WI38 (cell line): ENCODE data around the gene ACADVL.
A peak's percentile ranks its signal among the peaks of the same experiment; 100 is the strongest.

ENCODE experiments used
- H3K4me3 ChIP-seq: 2 replicates; pipeline ENCODE4 v1.5.1; 2011; ENCODE audit warnings: low read depth, mild to moderate bottlenecking, control low read depth, low read length
- TF ChIP-seq, protein P1 (sequence below): IDR thresholded peaks from 2 replicates; pipeline ENCODE4 v1.5.1; 2012; ENCODE audit warnings: low read depth, mild to moderate bottlenecking, control low read depth, low read length

Gene ACADVL

DNA sequence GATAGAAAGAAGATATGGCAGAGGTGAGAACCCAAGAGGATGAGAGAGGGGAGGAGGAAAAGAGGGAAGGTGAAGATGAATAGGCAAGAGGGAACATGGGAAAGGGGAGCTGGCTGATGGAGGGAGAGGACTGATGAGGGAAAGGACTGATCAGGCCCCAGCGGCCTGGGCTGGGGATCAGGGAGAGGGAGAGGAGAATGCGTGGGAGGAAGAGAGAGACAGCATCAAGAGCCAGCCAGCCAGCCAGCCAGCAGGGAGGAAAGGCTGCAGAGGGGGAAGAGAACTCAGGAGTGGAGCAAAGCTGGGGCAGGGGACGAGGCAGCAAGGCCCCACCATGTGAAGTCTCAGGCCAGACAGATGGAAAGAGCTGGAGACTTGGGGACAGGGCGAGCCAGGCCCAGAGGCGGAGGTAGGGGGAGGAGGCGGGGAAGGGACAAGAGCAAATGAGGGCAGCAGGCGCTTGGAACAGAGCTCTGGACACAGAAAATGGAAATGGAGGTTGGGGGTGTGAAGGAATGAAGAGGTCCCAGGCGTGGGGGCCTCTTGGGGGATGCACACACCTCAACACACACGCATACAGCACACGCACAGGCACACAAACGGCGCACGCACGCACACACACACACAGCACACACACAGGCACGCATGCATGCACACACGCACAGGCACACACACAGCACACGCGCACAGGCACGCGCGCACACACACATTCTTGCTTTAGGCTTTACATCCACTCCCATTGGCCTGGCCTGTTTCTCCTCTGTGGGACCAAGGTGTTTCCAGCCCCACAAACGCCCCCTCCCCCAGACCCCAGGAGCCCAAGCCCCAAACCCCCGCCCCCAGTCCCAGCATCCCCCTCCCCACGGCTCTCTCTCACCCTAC, 12.4 kb upstream of the ACADVL start:
- no peak overlapping the region for H3K4me3 ChIP-seq
- TF ChIP-seq, protein P1, sequence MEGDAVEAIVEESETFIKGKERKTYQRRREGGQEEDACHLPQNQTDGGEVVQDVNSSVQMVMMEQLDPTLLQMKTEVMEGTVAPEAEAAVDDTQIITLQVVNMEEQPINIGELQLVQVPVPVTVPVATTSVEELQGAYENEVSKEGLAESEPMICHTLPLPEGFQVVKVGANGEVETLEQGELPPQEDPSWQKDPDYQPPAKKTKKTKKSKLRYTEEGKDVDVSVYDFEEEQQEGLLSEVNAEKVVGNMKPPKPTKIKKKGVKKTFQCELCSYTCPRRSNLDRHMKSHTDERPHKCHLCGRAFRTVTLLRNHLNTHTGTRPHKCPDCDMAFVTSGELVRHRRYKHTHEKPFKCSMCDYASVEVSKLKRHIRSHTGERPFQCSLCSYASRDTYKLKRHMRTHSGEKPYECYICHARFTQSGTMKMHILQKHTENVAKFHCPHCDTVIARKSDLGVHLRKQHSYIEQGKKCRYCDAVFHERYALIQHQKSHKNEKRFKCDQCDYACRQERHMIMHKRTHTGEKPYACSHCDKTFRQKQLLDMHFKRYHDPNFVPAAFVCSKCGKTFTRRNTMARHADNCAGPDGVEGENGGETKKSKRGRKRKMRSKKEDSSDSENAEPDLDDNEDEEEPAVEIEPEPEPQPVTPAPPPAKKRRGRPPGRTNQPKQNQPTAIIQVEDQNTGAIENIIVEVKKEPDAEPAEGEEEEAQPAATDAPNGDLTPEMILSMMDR = no peak

DNA sequence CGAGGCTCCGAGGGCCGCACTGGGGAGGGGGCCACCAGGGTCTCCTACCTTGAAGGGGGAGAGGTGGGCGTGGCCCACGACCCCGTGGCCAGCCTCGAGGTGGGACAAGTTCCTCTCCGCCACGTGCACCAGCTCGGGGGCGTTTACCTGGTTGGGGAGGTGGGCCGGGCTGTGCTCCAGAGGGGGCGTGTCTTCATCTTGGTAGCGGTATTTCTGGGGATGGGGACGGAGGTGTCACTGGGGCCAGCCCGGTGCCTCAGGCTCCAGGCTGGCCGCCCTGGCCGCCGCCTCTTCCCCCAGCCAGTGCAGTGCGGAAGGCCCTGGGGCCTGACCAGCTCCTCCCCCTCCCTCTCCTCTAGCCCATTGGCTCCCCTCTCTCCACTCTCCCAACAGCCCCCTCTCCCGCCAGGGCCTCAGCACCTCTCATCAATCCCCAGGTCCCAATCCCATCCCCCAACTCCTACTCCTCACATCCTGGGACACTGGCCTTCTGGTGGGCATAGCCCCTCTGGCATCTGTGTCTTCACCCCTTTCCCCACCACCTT, 11.6 kb upstream of the ACADVL start:
- TF ChIP-seq, protein P1 = no peak
- no peak overlapping the region for H3K4me3 ChIP-seq

DNA sequence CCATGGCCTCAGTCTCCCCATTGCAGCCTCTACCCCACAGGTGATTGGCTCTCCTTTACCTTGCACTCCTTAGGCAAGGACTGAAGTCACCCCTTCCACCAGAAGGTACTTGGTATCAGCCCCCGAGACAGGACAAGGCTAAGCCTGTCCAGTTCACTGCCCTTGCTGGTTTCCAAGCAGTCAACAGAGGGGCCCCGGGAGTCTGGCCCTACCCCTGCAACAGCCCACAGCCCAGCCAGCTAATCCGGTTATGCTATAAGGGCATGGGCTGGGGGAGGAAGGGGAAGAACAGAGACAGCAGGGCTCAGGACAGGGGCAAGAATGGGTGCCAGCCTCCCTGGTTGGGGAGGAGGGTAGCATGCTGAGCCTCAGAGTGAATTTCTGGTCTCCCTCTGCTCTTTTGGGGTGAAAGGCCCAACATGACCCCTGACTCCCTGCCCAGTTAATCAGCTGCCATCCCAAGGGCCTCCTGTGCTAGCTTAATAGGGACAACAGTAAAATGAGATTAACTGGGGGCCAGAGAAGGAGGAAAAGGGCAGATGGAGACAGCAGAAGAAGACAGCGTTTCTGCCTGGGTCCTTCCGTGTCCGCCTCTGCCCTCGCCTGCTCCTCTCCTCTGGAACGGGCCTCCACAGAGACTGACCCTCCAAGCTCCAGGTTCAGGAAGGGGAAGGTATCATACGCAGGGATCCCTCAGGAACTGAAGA, 10.8 kb upstream of the ACADVL start:
- no peak overlapping the region for H3K4me3 ChIP-seq
- TF ChIP-seq, protein P1 = no peak

DNA sequence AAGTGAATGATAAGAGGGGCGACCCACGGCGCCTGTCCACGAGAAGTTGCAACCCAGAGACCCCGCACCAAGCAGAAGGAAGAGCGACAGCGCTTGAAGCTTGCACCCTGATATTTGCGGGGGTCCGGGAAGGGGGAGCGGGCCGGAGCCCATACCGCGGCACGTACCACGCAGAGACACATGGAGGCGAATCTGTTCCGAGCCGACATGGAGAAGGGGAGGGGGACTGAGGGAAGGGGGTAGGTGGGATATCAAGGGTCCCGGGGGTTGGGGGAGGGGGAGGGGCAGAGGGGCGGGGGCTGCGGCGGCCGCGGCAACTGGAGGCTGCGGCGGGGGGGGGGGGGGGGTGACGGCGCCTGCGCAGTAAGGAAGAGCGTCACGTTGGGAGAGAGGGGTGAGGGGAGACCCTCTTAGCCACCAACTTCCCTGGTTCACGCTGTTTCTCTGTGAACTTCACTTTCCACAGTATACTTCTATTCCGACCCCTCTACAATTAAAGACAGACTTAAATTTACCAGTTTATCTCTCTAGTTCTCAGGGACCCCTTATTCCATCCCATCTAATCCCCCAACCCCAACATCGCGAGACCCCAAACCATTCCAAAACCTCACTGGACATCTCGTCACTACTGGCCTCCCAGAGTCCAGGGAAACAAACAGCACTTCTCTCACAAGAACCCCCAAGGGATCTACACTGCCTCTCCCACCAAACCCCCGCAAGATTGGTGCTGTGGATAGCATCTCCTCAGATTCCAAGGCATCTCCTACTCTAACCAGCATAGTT, 8.1 kb upstream of the ACADVL start:
- H3K4me3 ChIP-seq = no peak overlapping the region
- TF ChIP-seq, protein P1 = no peak

DNA sequence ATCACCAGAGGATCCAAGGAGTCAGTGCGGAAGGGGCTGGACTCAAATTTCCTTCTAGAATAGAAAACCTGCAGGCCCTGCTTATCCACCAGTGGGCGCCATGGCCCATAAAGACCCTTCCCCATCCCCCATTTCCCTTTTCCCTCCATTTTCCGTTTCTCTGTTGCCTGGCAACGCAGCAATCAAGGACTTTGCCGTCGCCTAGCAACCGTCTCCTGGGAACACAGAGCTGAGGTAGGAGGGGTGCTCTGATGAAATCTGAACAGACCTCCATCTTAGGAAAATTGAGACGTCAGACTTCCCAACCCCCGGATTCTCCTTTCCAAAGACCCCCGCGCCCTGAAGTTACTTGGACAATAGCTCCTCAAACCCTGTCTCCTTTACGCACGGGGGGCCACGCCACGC, 5.8 kb upstream of the ACADVL start:
- peak overlapping the region; percentile 54 for H3K4me3 ChIP-seq
- TF ChIP-seq, protein P1 = peak; percentile 34

DNA sequence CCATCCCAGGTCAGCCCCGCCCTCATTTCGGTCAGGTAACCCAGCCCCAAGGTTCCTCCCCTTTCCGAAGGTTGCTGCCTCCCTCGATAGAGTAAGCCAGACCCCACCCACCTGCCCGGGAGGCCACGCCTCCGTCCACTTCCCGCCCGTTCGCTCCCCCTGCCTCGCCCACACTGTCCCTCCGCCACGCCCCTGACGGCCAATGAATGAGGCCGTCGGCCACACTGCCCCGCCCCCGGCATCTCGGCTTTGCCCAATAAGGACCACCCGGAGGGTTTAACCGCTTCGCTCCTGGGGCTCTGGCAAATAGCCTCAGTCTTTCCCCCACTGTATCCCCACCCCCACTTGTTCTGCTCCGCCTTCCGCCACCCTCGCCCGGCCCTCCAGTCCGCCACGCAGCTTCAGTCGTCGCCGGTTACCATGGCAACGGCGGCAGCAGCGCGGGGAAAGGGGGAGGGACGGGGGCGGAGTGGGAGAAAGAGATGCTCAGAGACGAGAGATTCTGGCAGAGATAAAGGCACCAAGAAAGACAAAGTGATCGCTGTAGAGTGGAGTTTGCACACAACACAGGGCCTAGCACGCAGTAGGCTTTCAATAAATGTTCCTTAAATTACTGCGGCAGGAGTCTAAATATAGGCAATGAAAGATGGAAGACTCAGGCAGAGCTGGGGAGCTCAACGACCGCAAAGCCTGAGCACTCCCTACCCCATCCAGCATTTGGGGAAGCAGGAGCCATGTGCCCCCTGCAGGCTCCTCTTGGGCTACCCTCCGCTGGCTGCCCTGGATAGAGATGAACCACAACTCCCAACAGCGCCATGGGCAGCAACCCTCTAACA, 5.2 kb upstream of the ACADVL start:
- TF ChIP-seq, protein P1 = peak; percentile 51

More for the DNA sequence above, 5.2 kb upstream of the ACADVL start:
- H3K4me3 ChIP-seq = peak overlapping the region; percentile 54
